ENCODE data around the gene GAS2.

DNA sequence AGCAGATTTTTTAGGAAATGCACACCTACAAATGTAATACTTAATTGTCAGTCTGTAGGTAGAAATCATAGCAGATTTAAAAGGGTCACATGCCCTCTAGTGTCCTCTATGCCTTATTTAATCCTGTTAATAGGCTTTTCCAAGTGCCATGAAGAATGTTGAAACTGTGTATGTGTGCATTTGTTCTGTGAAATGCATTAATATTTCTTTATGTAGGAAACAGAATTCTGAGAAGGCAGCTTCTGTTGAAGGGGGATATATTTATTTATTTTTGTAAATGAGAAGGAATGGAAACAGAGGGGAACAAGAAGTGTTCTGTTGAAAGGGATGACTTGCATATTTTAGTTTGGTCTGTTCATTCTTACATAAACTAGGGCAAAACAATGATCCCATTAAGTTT, 112.2 kb downstream of the GAS2 start:
- no peak for TF ChIP-seq POLR2A (IDR thresholded peaks at IDR 0.05)
- TF ChIP-seq CTCF (IDR thresholded peaks at IDR 0.05 in 4 of 5, conservative IDR thresholded peaks at IDR 0.05 in 1 of 5) = no peak
